ENCODE results near the gene ADAR.

DNA sequence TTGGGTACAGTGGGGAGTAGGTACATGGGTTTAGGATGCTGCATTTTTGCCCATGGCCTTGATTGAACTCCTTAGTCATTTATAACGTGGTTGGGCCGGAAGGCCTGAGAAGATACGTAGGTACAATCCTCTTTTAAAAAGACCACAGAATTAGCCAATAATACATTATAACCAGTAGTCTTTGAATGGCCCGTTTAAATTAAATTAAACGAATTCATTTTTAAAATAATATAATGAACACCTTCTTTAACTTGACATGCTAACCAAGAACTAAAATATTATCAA, 20.1 kb upstream of the ADAR start:
- TF ChIP-seq, protein P1, sequence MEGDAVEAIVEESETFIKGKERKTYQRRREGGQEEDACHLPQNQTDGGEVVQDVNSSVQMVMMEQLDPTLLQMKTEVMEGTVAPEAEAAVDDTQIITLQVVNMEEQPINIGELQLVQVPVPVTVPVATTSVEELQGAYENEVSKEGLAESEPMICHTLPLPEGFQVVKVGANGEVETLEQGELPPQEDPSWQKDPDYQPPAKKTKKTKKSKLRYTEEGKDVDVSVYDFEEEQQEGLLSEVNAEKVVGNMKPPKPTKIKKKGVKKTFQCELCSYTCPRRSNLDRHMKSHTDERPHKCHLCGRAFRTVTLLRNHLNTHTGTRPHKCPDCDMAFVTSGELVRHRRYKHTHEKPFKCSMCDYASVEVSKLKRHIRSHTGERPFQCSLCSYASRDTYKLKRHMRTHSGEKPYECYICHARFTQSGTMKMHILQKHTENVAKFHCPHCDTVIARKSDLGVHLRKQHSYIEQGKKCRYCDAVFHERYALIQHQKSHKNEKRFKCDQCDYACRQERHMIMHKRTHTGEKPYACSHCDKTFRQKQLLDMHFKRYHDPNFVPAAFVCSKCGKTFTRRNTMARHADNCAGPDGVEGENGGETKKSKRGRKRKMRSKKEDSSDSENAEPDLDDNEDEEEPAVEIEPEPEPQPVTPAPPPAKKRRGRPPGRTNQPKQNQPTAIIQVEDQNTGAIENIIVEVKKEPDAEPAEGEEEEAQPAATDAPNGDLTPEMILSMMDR (IDR thresholded peaks at IDR 0.05) = no peak
- TF ChIP-seq POLR2A (IDR thresholded peaks at IDR 0.05) = no peak

All from adrenal gland (tissue), 5 donors.